ENCODE results near the gene COL9A3.

COL9A3 gene

DNA sequence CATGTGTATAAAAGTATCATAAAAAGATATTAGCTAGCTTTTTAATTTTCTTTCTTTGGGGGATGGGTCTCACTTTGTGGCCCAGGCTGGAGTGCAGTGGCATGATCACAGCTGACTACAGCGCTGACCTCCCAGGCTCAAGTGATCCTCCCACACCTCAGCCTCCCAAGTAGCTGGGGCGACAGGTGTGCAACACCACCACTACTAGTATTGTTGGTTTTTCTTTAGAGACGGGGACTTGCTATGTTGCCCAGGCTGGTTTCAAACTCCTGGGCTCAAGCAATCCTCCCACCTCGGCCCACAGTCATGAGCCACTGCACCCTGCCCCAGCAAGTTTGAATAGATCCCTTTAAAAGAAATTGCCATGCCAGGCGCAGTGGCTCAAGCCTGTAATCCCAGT, 38.3 kb downstream of the COL9A3 start:
- Histone ChIP-seq H4K20me1 (ENCODE audit: insufficient read depth, low read length) (peaks cover 47% of the 10 kb centered on the region), H3K27ac (ENCODE audit: low read length) (peak overlapping the region; percentile 97), H3K4me2 (ENCODE audit: low read length) (peak overlapping the region; percentile 1; the same call in 1 of the 2 replicates), H3K36me3 (replicated peaks; ENCODE audit: low read depth, low read length) (peaks cover 85% of the 10 kb centered on the region), H3K4me1 (ENCODE audit: low read length) (peaks cover 64% of the 10 kb centered on the region), H3K9me3 (ENCODE audit: insufficient read depth, low read length) (no peaks in the 10 kb centered on the region), H3K27me3 (ENCODE audit: low read depth, low read length) (no peaks in the 10 kb centered on the region), H3K4me3 (ENCODE audit: low read length) (no peak overlapping the region), H3K9ac (ENCODE audit: low read length) (peak overlapping the region; percentile 20; the same call in 1 of the 2 replicates), H2AFZ (ENCODE audit: low read depth, low read length) (no peak overlapping the region), H3K79me2 (ENCODE audit: low read length) (peaks cover 100% of the 10 kb centered on the region)
- TF ChIP-seq EZH2phosphoT487 (IDR thresholded peaks at IDR 0.05; ENCODE audit: low read depth): no peak
- TF ChIP-seq, protein P1, sequence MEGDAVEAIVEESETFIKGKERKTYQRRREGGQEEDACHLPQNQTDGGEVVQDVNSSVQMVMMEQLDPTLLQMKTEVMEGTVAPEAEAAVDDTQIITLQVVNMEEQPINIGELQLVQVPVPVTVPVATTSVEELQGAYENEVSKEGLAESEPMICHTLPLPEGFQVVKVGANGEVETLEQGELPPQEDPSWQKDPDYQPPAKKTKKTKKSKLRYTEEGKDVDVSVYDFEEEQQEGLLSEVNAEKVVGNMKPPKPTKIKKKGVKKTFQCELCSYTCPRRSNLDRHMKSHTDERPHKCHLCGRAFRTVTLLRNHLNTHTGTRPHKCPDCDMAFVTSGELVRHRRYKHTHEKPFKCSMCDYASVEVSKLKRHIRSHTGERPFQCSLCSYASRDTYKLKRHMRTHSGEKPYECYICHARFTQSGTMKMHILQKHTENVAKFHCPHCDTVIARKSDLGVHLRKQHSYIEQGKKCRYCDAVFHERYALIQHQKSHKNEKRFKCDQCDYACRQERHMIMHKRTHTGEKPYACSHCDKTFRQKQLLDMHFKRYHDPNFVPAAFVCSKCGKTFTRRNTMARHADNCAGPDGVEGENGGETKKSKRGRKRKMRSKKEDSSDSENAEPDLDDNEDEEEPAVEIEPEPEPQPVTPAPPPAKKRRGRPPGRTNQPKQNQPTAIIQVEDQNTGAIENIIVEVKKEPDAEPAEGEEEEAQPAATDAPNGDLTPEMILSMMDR (IDR thresholded peaks at IDR 0.05; ENCODE audit: low read depth, low read length): no peak

DNA sequence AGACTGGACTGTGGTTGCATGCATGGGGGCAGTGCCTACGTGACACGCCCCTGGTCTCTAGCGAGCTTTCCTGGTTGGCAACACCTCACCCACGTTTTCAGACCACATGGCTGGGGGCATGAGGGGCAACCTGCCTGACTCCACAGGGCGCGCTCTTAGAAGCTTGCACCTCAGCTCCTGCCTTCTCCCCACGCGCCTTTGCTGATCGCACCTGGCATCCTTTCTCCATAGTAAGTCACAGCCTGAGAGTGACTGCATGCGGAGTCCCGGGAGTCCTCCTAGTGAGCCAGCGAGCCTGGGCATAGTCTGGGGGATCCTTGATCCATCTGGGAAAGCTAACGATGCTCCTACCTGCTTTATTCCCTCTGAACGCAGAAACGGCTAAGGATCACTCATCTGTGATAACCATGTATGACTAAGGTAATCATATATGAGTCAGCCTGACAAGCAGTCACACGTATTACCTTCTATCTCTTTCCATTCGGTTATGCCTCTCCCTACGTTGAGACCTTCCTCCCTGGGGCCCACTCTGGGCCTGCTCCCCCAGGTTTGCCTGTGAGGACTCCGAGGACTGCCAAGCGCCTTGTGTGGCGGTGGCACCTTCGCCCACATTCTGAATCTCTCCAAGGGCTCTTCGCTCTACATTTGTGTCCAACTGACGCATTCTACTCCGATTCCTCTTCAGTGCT, 40.2 kb downstream of the COL9A3 start:
- Histone ChIP-seq H3K36me3 (replicated peaks; ENCODE audit: low read depth, low read length) (peaks cover 73% of the 10 kb centered on the region), H3K4me1 (ENCODE audit: low read length) (peaks cover 69% of the 10 kb centered on the region), H4K20me1 (ENCODE audit: insufficient read depth, low read length) (peaks cover 27% of the 10 kb centered on the region), H2AFZ (ENCODE audit: low read depth, low read length) (no peak overlapping the region), H3K9ac (ENCODE audit: low read length) (peak overlapping the region; percentile 95), H3K79me2 (ENCODE audit: low read length) (peaks cover 96% of the 10 kb centered on the region), H3K27ac (ENCODE audit: low read length) (peak overlapping the region; percentile 97), H3K27me3 (ENCODE audit: low read depth, low read length) (no peaks in the 10 kb centered on the region), H3K4me3 (ENCODE audit: low read length) (peak overlapping the region; percentile 97), H3K9me3 (ENCODE audit: insufficient read depth, low read length) (no peaks in the 10 kb centered on the region), H3K4me2 (ENCODE audit: low read length) (peak overlapping the region; percentile 86)
- TF ChIP-seq, protein P1 (IDR thresholded peaks at IDR 0.05; ENCODE audit: low read depth, low read length): no peak
- TF ChIP-seq EZH2phosphoT487 (IDR thresholded peaks at IDR 0.05; ENCODE audit: low read depth): no peak

DNA sequence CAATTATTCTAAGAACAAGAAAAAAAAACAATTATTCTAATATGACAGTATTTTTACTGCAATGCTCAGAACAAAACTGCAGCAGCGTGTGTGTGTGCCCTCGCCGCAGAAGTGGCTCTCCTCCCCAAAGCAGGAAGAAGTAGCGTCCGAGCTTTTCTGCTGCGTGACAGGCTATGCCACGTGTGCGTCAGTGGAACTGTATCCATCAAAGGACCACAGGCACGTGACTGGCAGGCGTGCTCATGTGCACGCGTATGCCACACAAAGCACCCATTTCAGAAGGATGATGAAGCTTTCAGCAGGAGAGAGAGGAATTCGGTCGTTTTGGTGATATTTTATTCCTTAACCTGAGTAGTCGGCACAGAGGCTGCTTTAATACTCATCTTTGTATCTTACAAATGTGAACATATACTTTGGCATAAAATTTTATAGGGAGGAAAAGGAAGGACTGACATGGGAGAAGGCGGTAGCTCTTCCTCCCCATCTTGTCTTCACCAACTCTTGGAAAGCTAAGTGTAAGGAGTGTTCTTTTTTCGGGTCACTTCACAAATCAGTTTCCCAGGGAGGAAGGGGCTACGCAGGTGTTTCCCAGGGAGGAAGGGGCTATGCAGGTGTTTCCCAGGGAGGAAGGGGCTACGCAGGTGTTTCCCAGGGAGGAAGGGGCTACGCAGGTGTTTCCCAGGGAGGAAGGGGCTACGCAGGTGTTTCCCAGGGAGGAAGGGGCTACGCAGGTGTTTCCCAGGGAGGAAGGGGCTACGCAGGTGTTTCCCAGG, 41.4 kb downstream of the COL9A3 start:
- H3K27ac ChIP-seq (ENCODE audit: low read length): peak overlapping the region; percentile 97
- H3K79me2 ChIP-seq (ENCODE audit: low read length): peaks cover 85% of the 10 kb centered on the region
- peaks cover 67% of the 10 kb centered on the region for H3K36me3 ChIP-seq (replicated peaks; ENCODE audit: low read depth, low read length)
- TF ChIP-seq EZH2phosphoT487 (IDR thresholded peaks at IDR 0.05; ENCODE audit: low read depth): no peak
- TF ChIP-seq, protein P1 (IDR thresholded peaks at IDR 0.05; ENCODE audit: low read depth, low read length): no peak
- H3K4me2 ChIP-seq (ENCODE audit: low read length): peak overlapping the region; percentile 86
- no peaks in the 10 kb centered on the region for H3K9me3 ChIP-seq (ENCODE audit: insufficient read depth, low read length)
- H3K9ac ChIP-seq (ENCODE audit: low read length): peak overlapping the region; percentile 95
- peaks cover 17% of the 10 kb centered on the region for H4K20me1 ChIP-seq (ENCODE audit: insufficient read depth, low read length)
- H3K4me3 ChIP-seq (ENCODE audit: low read length): peak overlapping the region; percentile 97
- H2AFZ ChIP-seq (ENCODE audit: low read depth, low read length): no peak overlapping the region
- no peaks in the 10 kb centered on the region for H3K27me3 ChIP-seq (ENCODE audit: low read depth, low read length)
- H3K4me1 ChIP-seq (ENCODE audit: low read length): peaks cover 73% of the 10 kb centered on the region

DNA sequence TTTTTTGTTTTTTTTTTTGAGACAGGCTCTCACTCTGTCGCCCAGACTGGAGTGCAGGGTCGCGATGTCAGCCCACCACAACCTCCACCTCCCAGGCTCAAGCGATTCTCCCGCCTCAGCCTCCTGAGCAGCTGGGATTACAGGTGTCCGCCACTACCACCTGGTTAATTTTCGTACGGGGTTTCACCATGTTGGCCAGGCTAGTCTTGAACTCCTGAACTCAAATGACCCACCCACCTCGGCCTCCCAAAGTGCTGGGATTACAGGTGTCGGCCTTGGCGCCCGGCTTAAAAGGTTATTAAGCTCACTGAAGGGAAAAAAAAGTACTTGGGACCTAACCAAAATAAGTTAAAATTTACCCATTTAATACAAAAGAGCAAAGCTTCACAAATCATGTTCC, 42.9 kb downstream of the COL9A3 start:
- Histone ChIP-seq H3K79me2 (ENCODE audit: low read length) (peaks cover 70% of the 10 kb centered on the region), H3K9ac (ENCODE audit: low read length) (peak overlapping the region; percentile 95), H2AFZ (ENCODE audit: low read depth, low read length) (no peak overlapping the region), H4K20me1 (ENCODE audit: insufficient read depth, low read length) (peaks cover 3% of the 10 kb centered on the region; the same call in 1 of the 2 replicates), H3K27me3 (ENCODE audit: low read depth, low read length) (no peaks in the 10 kb centered on the region), H3K4me1 (ENCODE audit: low read length) (peaks cover 62% of the 10 kb centered on the region), H3K27ac (ENCODE audit: low read length) (peak overlapping the region; percentile 97), H3K4me2 (ENCODE audit: low read length) (peak overlapping the region; percentile 86), H3K9me3 (ENCODE audit: insufficient read depth, low read length) (no peaks in the 10 kb centered on the region), H3K4me3 (ENCODE audit: low read length) (peak overlapping the region; percentile 97), H3K36me3 (replicated peaks; ENCODE audit: low read depth, low read length) (peaks cover 53% of the 10 kb centered on the region)
- TF ChIP-seq EZH2phosphoT487 (IDR thresholded peaks at IDR 0.05; ENCODE audit: low read depth): no peak
- TF ChIP-seq, protein P1 (IDR thresholded peaks at IDR 0.05; ENCODE audit: low read depth, low read length): no peak

Measured in OCI-LY3 (cell line).